ENCODE measurements around the gene SORCS1. TPM values are rescaled to one million over a fixed set of nuclear protein-coding genes. Genes with fewer than 3 reads are reported as not detected.

SORCS1 gene
- total RNA-seq, 6 experiments from 2014 or later, result 0.09 to 0.14 (median 0.10) TPM; not detected in 3

DNA sequence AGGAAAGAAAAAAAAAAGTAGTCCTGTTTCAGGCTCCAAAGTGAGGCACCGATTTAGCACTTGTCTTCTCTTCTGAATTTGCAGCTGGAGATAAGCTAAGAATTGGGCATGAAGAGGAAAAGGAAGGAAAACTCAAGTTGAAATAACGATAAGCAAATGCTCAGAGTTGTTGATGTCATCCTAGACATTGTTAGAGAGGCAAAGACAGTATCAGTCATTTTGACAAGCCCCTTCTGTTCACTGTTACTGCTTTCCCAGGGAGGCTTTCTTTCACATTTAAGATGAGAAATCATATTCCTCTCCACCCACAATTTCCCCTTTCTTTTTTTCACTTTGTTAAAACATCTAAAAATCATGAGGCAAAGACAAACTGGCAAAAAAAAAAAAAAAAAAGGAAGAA, 41.8 kb downstream of the SORCS1 start:
- DNase-seq, result no peak
- TF ChIP-seq CTCF (IDR thresholded peaks at IDR 0.05), result no peak
- Mint-ChIP-seq H3K27me3 (ENCODE audit: insufficient read depth) (no peaks in the 10 kb centered on the region), H3K27ac (no peak overlapping the region), H3K4me1 (ENCODE audit: low read depth) (no peaks in the 10 kb centered on the region), H3K9me3 (peaks cover 46% of the 10 kb centered on the region), H3K4me3 (no peak overlapping the region), H3K36me3 (ENCODE audit: low read depth) (no peaks in the 10 kb centered on the region)

DNA sequence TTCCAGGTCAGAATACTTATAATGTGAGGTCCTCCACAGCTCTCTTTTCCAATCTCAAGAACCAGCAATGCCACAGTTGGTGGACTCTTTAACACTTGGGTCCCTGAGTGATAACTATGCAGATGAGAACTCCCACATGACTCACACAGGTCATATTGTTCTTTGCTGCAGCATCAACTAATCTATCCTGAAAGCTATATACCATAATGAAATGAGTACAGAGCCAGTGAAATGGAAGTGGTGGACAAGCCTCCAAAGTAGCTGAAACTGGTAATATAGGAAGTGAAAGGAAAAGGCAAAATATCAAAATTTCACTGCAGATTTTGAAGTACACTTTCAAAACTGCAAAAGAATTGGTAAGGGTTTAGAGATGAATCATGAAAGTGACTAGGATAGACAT, 45.6 kb downstream of the SORCS1 start:
- Mint-ChIP-seq H3K9me3 (peaks cover 39% of the 10 kb centered on the region), H3K36me3 (ENCODE audit: low read depth) (no peaks in the 10 kb centered on the region), H3K4me1 (ENCODE audit: low read depth) (no peaks in the 10 kb centered on the region), H3K27ac (no peak overlapping the region), H3K4me3 (no peak overlapping the region), H3K27me3 (ENCODE audit: insufficient read depth) (no peaks in the 10 kb centered on the region)
- no peak for DNase-seq
- no peak for TF ChIP-seq CTCF (IDR thresholded peaks at IDR 0.05)

- no peaks in the 10 kb centered on the region for H3K27me3 Mint-ChIP-seq (ENCODE audit: insufficient read depth)
- no peak overlapping the region for H3K4me3 Mint-ChIP-seq
- H3K27ac Mint-ChIP-seq, result no peak overlapping the region
- no peaks in the 10 kb centered on the region for H3K4me1 Mint-ChIP-seq (ENCODE audit: low read depth)
- no peak for TF ChIP-seq CTCF (IDR thresholded peaks at IDR 0.05)
- no peak for DNase-seq
- no peaks in the 10 kb centered on the region for H3K36me3 Mint-ChIP-seq (ENCODE audit: low read depth)
- H3K9me3 Mint-ChIP-seq, result peaks cover 45% of the 10 kb centered on the region
Observed at GRCh38 chr10:107104026-107104652, 60.4 kb downstream of the SORCS1 start.

DNA sequence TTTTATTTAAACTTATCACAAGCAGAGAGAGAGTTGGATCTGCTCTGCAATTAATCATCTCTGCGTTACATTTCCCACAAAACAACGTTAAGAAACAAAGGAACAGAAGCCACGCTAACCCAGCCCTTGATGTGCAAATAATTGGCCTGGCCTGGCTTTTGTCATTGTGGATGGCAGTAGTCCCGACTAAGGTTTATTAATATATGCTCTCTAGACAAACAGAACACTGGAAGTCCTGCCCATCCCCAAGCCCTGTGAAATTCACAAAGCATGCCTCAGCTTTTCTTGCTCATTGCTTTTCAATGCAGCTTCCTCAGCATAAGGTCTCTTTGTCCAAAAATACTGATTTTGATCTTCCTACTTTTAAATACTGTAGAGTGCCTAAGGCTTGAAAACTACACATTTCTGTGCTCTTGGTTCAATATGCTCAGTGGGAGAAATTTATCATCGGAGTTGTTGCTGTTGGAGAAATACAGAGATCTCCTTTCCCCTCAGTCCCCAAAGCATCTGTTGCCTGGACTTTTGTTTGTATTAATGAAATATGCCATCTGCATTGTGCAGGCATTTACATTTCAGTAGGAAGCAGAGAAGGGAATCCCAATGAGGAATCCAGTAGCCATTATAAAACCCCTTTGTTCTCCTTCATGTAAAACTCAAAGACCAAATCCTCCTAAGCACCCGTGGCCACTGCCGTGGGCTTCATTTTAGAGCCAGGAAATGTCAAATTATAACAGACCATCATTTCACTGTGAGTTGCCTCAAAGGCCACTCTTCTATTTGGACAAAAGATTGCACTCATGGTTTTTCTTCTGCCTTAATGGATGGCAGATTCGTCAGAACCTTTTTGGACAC, 61.1 kb downstream of the SORCS1 start:
- H3K27ac Mint-ChIP-seq, result no peak overlapping the region
- TF ChIP-seq CTCF (IDR thresholded peaks at IDR 0.05), result no peak
- H3K4me1 Mint-ChIP-seq (ENCODE audit: low read depth), result no peaks in the 10 kb centered on the region
- no peaks in the 10 kb centered on the region for H3K27me3 Mint-ChIP-seq (ENCODE audit: insufficient read depth)
- peaks cover 39% of the 10 kb centered on the region for H3K9me3 Mint-ChIP-seq
- DNase-seq, result no peak
- no peak overlapping the region for H3K4me3 Mint-ChIP-seq
- no peaks in the 10 kb centered on the region for H3K36me3 Mint-ChIP-seq (ENCODE audit: low read depth)

- Mint-ChIP-seq H3K27me3 (ENCODE audit: insufficient read depth) (no peaks in the 10 kb centered on the region; the same call in 1 of the 2 replicates), H3K4me1 (ENCODE audit: low read depth) (no peaks in the 10 kb centered on the region), H3K4me3 (no peak overlapping the region), H3K27ac (no peak overlapping the region), H3K36me3 (ENCODE audit: low read depth) (no peaks in the 10 kb centered on the region), H3K9me3 (peaks cover 20% of the 10 kb centered on the region)
- TF ChIP-seq CTCF (IDR thresholded peaks at IDR 0.05), result no peak
- no peak for DNase-seq
Observed at GRCh38 chr10:107098326-107098725, 66.2 kb downstream of the SORCS1 start.
